Hematopoietic multipotent progenitor cell treated with erythropoietin and hydrocortisone succinate and interleukin-3 and kit ligand, for 4 days (in vitro differentiated cells): ENCODE data around the gene ACAD10.
A peak's percentile ranks its signal among the peaks of the same experiment; 100 is the strongest.
"Not testable (repeated sequence)": the region's sequence is repeated elsewhere in the genome, so short reads cannot be mapped to it uniquely, and the experiment has no call there.

ENCODE experiments used
- DNase-seq: peaks from one replicate; pipeline ENCODE4 v3.0.0-alpha.2; 2015

ACAD10 gene

GRCh38 chr12:111687952-111688351 lies 2.1 kb downstream of the ACAD10 start:
- DNase-seq: no peak

GRCh38 chr12:111691262-111691661 lies 5.4 kb downstream of the ACAD10 start:
- no peak for DNase-seq

- peak; percentile 57 for DNase-seq
Measured at GRCh38 chr12:111692575-111693210, 6.8 kb downstream of the ACAD10 start.

GRCh38 chr12:111693818-111694217 lies 8.0 kb downstream of the ACAD10 start:
- DNase-seq: no peak

GRCh38 chr12:111699962-111700361 lies 14.1 kb downstream of the ACAD10 start:
- no peak for DNase-seq

- peak; percentile 74 for DNase-seq
Measured at GRCh38 chr12:111705672-111706071, 19.8 kb downstream of the ACAD10 start.

- no peak for DNase-seq
Measured at GRCh38 chr12:111706145-111706544, 20.3 kb downstream of the ACAD10 start.

GRCh38 chr12:111715279-111715678 lies 29.4 kb downstream of the ACAD10 start:
- no peak for DNase-seq

- not testable (repeated sequence) for DNase-seq
Measured at GRCh38 chr12:111719316-111719715, 33.5 kb downstream of the ACAD10 start.

- DNase-seq: no peak
Measured at GRCh38 chr12:111720457-111720856, 34.6 kb downstream of the ACAD10 start.

- not testable (repeated sequence) for DNase-seq
Measured at GRCh38 chr12:111723646-111724360, 38.0 kb downstream of the ACAD10 start.

- no peak for DNase-seq
Measured at GRCh38 chr12:111728795-111729194, 42.9 kb downstream of the ACAD10 start.

- no peak for DNase-seq
Measured at GRCh38 chr12:111730420-111730819, 44.6 kb downstream of the ACAD10 start.

- peak; percentile 68 for DNase-seq
Measured at GRCh38 chr12:111732786-111733185, 46.9 kb downstream of the ACAD10 start.

GRCh38 chr12:111733340-111733915 lies 47.6 kb downstream of the ACAD10 start:
- no peak for DNase-seq

GRCh38 chr12:111739524-111739923 lies 53.7 kb downstream of the ACAD10 start:
- DNase-seq: not testable (repeated sequence)

- DNase-seq: peak; percentile 90
Measured at GRCh38 chr12:111741235-111741812, 55.5 kb downstream of the ACAD10 start.

GRCh38 chr12:111745211-111745610 lies 59.4 kb downstream of the ACAD10 start:
- peak; percentile 36 for DNase-seq

GRCh38 chr12:111747333-111747732 lies 61.5 kb downstream of the ACAD10 start:
- DNase-seq: no peak

GRCh38 chr12:111748151-111748672 lies 62.4 kb downstream of the ACAD10 start:
- no peak for DNase-seq

GRCh38 chr12:111748867-111749266 lies 63.0 kb downstream of the ACAD10 start:
- no peak for DNase-seq

- no peak for DNase-seq
Measured at GRCh38 chr12:111749391-111749790, 63.5 kb downstream of the ACAD10 start.

GRCh38 chr12:111753144-111753881 lies 67.5 kb downstream of the ACAD10 start:
- DNase-seq: peak; percentile 63
